Astrocyte of the spinal cord (primary cell): Measurements from ENCODE around the gene FAR1.

Experiments used
- DNase-seq: peaks from one replicate; pipeline ENCODE4 v3.0.0; 2011; ENCODE audit warnings: low read depth, low spot score
- H3K4me3 ChIP-seq: 2 replicates; pipeline ENCODE4 v1.5.1; 2011; ENCODE audit warnings: low read depth, mild to moderate bottlenecking, low read length, moderate library complexity
- in situ Hi-C: cut with HindIII; loops from 2 replicates; pipeline ENCODE4 v1.10.0; 2017; ENCODE audit warnings: low sequenced_read_pairs
- TF ChIP-seq, protein P1 (sequence below): IDR thresholded peaks from 2 replicates; pipeline ENCODE4 v1.5.1; 2012; ENCODE audit warnings: low read depth, mild to moderate bottlenecking, low read length, inconsistent platforms

FAR1 gene

DNA sequence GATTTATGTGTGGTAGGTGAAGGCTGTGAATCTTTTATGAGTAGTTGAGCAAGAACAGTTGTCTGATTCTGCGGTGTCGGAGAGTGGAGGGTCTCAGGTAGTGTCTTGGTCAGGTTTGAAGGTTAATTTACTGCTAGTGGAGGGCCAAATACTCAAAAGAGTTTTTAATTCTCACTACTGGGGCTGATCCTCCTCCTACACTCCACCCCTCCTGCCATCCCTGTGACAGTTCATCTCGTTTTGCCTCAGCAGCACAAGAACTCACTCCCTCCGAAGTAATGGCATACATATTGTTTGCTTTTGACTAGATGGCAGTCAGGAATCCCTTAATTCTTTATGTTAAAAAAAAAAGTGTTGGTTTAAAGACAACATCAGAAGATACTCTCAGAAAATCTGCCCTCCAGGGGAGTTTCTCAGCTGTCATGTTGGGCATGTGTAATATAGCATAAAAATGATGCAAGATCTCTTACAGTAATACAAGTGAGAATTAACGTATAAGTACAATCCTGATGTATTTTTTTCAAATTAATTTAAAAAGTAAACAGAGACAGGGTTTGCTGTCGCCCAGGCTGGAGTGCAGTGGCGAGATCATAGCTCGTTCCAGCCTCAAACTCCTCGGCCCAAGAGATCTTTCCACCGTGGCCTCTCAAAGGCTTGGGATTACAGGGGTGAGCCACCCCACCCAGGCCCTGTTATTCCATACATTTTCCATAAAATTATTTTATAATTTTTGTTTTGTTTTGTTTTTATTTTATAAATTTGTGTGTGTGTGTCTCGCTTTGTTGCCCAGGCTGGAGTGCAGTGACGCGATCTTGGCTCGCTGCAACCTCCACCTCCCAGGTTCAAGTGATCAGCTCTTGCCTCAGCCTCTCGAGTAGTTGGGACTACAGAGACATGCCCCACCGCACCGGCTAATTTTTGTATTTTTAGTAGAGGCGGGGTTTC, 1.3 kb downstream of the FAR1 start:
- TF ChIP-seq, protein P1, sequence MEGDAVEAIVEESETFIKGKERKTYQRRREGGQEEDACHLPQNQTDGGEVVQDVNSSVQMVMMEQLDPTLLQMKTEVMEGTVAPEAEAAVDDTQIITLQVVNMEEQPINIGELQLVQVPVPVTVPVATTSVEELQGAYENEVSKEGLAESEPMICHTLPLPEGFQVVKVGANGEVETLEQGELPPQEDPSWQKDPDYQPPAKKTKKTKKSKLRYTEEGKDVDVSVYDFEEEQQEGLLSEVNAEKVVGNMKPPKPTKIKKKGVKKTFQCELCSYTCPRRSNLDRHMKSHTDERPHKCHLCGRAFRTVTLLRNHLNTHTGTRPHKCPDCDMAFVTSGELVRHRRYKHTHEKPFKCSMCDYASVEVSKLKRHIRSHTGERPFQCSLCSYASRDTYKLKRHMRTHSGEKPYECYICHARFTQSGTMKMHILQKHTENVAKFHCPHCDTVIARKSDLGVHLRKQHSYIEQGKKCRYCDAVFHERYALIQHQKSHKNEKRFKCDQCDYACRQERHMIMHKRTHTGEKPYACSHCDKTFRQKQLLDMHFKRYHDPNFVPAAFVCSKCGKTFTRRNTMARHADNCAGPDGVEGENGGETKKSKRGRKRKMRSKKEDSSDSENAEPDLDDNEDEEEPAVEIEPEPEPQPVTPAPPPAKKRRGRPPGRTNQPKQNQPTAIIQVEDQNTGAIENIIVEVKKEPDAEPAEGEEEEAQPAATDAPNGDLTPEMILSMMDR, result no peak
- DNase-seq, result no peak
- peak overlapping the region; percentile 85 for H3K4me3 ChIP-seq
- in situ Hi-C loops, result no loop called here

DNA sequence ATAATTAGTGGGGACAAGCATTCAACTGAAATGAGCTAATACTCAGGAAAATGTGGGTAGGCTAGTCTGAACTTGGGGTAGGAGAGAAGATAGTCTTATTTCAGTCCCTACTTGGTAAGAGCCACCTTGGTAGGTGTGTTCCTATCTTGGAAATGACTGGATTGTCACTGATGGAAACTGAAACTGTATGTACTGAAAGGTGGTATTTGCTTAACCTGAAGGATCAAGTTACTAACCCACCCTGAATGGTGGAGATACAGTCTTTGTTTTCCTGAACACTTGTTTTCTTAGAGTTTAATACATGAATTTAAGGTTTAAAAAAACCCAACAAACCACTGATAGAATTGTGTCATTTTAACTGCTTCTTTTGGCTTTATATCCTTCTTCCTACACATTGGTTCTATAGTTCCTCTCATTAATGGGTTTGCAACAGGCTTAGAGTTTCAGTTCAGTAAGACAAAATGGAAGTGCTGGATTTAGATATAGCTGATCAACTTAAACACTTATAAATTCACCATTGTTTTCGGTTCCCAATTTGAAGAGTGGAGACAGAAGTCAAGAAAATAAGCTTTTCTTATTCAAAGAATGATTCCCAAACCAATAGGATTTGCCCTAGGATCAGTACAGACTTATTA, 4.2 kb downstream of the FAR1 start:
- DNase-seq, result no peak
- TF ChIP-seq, protein P1, result no peak
- in situ Hi-C loops, result no loop called here
- H3K4me3 ChIP-seq, result no peak overlapping the region

DNA sequence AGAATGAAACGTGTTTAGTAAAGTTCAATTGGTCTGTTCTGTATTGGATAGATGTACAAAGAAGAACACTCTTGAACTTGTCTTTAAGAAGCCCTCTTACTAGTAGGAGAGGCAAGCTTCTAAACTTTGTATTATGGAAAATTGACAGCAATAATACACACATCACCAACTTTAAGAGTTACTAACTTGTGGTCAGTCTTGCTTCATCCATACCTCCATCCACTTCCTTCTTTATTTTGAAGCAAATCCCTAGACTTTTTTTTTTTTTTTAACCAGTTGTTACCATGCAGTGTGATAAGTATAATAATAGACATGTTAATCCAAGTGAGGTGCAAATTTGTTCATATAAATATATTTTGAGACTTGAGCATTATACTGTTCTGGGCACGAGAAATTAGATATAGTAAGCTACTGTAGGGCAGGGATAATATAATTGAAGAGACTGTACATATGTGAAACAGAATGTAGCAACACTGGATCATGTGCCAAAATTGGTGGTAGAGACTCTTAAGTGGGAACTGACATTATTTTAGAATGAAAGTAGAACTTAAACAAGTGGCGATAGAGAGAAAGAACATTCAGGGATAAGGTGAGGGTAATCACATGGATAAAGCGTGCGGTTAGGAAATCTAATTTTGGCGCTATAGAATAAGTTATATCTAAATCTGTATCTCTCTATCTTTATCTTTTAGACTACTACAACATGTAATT, 6.5 kb downstream of the FAR1 start:
- in situ Hi-C loops, result no loop called here
- no peak for DNase-seq
- TF ChIP-seq, protein P1, result no peak
- no peak overlapping the region for H3K4me3 ChIP-seq

DNA sequence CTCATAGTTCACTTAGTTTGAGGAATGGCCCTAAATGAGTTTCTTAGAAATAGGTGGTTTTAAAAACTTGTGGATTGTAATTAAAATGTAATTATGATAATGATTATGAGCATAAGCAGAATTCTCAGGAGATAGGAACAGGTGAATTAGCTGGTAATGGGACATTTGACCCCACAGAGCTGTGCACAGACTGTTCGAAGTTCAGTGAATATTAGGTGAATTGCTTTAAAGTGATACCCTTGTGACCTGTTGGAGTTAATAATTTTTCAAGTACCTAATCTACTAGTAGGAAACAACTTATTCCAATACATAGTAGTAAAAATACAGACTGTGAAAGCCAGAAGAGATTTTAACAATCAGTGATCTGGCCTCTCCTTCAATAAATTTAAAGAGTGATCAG, 8.1 kb downstream of the FAR1 start:
- DNase-seq, result no peak
- TF ChIP-seq, protein P1, result no peak
- in situ Hi-C loops, result no loop called here
- no peak overlapping the region for H3K4me3 ChIP-seq

DNA sequence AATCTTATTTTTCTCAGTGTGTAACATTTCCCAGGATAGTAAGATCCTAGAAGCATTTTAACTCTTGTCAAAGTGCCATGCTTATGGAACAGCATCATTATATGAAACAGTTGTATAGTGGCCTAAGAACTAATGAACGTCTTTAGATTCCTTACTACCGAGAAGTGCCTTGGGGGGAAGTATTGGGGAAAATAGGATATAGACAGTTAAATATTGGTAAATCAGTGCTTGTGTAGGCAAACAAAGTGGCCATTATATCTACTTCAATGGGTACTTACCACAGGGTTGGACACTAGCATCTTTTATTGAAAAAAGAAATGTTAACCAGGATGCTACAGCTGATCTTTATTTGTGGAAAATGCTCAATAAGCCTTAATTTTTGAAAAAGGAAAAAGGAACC, 11.3 kb downstream of the FAR1 start:
- in situ Hi-C loops, result no loop called here
- H3K4me3 ChIP-seq, result no peak overlapping the region
- TF ChIP-seq, protein P1, result no peak
- no peak for DNase-seq

DNA sequence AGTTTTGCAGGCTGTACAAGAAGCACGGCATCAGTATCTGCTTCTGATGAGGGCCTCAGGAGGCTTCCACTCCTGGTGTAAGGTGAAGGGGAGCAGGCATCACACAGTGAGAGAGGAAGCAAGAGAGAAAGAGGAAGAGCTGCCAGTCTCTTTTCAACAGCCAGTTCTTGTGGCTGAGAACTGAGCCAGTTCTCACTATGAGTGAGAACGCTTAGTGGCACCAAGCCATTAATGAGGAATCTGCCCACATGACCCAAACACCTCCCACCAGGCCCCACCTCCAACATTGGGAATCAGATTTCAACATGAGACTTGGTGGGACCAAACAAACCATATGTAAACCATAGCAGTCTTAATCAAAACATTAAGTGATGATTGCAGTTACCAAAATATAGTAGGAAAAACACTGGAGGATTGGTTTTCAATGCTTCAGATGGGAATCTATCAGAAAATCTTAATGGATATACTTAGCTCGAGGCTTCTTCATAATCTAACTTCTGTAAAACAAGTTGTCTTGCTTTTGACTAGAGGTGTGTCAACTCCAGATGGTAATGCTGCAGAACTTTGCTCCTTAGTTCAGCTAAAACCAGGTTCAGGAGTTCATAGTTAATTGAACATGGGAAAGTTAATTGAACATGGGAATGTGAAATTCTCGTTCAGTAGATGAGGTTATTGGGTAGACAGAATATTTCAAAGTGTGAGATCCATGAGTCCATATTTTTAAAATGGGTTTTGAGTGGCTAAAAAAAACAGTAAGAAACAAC, 12.2 kb downstream of the FAR1 start:
- no peak overlapping the region for H3K4me3 ChIP-seq
- DNase-seq, result peak; percentile 17
- in situ Hi-C loops, result no loop called here
- TF ChIP-seq, protein P1, result no peak
